ENCODE data around the gene PDE8B. TPM values are rescaled to one million over a fixed set of nuclear protein-coding genes. Genes with fewer than 3 reads are reported as not detected.

PDE8B gene
- total and polyA plus RNA-seq, 2 experiments from 2014 or later: 0.45 to 0.91 TPM

GRCh38 chr5:77333451-77334123 lies 123.1 kb downstream of the PDE8B start:
- H3K27me3 ChIP-seq (ENCODE audit: insufficient read depth): no peaks in the 10 kb centered on the region
- Mint-ChIP-seq H3K9me3 (no peaks in the 10 kb centered on the region; the same call in 2 of the 3 replicates), H3K36me3 (ENCODE audit: low read depth) (no peaks in the 10 kb centered on the region), H3K27ac (no peak overlapping the region), H3K4me1 (peaks cover 29% of the 10 kb centered on the region), H3K27me3 (ENCODE audit: insufficient read depth, low read depth, poor library complexity) (peaks cover 1% of the 10 kb centered on the region), H3K4me3 (no peak overlapping the region)
- H2AFZ ChIP-seq: peak overlapping the region; percentile 86; the same call in 1 of the 2 replicates
- H3K27ac ChIP-seq (ENCODE audit: low read depth): no peak overlapping the region
- no peaks in the 10 kb centered on the region for H3K79me2 ChIP-seq (replicated peaks; ENCODE audit: insufficient read depth)
- no peak overlapping the region for H3K4me3 ChIP-seq
- no peaks in the 10 kb centered on the region for H4K20me1 ChIP-seq (replicated peaks; ENCODE audit: insufficient read depth)
- TF ChIP-seq NANOG (IDR thresholded peaks at IDR 0.05; ENCODE audit: borderline replicate concordance): no peak
- TF ChIP-seq JUNB (IDR thresholded peaks at IDR 0.05; ENCODE audit: unreplicated experiment): no peak
- no peak for TF ChIP-seq ZNF331 (CRISPR knock-in tag; IDR thresholded peaks at IDR 0.05; ENCODE audit: low read depth)
- TF ChIP-seq, protein P1, sequence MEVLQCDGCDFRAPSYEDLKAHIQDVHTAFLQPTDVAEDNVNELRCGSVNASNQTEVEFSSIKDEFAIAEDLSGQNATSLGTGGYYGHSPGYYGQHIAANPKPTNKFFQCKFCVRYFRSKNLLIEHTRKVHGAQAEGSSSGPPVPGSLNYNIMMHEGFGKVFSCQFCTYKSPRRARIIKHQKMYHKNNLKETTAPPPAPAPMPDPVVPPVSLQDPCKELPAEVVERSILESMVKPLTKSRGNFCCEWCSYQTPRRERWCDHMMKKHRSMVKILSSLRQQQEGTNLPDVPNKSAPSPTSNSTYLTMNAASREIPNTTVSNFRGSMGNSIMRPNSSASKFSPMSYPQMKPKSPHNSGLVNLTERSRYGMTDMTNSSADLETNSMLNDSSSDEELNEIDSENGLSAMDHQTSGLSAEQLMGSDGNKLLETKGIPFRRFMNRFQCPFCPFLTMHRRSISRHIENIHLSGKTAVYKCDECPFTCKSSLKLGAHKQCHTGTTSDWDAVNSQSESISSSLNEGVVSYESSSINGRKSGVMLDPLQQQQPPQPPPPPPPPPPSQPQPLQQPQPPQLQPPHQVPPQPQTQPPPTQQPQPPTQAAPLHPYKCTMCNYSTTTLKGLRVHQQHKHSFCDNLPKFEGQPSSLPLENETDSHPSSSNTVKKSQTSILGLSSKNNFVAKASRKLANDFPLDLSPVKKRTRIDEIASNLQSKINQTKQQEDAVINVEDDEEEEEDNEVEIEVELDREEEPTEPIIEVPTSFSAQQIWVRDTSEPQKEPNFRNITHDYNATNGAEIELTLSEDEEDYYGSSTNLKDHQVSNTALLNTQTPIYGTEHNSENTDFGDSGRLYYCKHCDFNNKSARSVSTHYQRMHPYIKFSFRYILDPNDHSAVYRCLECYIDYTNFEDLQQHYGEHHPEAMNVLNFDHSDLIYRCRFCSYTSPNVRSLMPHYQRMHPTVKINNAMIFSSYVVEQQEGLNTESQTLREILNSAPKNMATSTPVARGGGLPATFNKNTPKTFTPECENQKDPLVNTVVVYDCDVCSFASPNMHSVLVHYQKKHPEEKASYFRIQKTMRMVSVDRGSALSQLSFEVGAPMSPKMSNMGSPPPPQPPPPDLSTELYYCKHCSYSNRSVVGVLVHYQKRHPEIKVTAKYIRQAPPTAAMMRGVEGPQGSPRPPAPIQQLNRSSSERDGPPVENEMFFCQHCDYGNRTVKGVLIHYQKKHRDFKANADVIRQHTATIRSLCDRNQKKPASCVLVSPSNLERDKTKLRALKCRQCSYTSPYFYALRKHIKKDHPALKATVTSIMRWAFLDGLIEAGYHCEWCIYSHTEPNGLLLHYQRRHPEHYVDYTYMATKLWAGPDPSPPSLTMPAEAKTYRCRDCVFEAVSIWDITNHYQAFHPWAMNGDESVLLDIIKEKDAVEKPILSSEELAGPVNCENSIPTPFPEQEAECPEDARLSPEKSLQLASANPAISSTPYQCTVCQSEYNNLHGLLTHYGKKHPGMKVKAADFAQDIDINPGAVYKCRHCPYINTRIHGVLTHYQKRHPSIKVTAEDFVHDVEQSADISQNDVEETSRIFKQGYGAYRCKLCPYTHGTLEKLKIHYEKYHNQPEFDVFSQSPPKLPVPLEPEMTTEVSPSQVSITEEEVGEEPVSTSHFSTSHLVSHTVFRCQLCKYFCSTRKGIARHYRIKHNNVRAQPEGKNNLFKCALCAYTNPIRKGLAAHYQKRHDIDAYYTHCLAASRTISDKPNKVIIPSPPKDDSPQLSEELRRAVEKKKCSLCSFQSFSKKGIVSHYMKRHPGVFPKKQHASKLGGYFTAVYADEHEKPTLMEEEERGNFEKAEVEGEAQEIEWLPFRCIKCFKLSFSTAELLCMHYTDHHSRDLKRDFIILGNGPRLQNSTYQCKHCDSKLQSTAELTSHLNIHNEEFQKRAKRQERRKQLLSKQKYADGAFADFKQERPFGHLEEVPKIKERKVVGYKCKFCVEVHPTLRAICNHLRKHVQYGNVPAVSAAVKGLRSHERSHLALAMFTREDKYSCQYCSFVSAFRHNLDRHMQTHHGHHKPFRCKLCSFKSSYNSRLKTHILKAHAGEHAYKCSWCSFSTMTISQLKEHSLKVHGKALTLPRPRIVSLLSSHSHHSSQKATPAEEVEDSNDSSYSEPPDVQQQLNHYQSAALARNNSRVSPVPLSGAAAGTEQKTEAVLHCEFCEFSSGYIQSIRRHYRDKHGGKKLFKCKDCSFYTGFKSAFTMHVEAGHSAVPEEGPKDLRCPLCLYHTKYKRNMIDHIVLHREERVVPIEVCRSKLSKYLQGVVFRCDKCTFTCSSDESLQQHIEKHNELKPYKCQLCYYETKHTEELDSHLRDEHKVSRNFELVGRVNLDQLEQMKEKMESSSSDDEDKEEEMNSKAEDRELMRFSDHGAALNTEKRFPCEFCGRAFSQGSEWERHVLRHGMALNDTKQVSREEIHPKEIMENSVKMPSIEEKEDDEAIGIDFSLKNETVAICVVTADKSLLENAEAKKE (CRISPR knock-in tag; IDR thresholded peaks at IDR 0.05): no peak
- TF ChIP-seq ZNF114 (CRISPR knock-in tag; IDR thresholded peaks at IDR 0.05): no peak
- TF ChIP-seq, protein P2, sequence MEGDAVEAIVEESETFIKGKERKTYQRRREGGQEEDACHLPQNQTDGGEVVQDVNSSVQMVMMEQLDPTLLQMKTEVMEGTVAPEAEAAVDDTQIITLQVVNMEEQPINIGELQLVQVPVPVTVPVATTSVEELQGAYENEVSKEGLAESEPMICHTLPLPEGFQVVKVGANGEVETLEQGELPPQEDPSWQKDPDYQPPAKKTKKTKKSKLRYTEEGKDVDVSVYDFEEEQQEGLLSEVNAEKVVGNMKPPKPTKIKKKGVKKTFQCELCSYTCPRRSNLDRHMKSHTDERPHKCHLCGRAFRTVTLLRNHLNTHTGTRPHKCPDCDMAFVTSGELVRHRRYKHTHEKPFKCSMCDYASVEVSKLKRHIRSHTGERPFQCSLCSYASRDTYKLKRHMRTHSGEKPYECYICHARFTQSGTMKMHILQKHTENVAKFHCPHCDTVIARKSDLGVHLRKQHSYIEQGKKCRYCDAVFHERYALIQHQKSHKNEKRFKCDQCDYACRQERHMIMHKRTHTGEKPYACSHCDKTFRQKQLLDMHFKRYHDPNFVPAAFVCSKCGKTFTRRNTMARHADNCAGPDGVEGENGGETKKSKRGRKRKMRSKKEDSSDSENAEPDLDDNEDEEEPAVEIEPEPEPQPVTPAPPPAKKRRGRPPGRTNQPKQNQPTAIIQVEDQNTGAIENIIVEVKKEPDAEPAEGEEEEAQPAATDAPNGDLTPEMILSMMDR (conservative IDR thresholded peaks at IDR 0.05; ENCODE audit: low read depth in 2 of 2): no peak
- TF ChIP-seq, protein P3, sequence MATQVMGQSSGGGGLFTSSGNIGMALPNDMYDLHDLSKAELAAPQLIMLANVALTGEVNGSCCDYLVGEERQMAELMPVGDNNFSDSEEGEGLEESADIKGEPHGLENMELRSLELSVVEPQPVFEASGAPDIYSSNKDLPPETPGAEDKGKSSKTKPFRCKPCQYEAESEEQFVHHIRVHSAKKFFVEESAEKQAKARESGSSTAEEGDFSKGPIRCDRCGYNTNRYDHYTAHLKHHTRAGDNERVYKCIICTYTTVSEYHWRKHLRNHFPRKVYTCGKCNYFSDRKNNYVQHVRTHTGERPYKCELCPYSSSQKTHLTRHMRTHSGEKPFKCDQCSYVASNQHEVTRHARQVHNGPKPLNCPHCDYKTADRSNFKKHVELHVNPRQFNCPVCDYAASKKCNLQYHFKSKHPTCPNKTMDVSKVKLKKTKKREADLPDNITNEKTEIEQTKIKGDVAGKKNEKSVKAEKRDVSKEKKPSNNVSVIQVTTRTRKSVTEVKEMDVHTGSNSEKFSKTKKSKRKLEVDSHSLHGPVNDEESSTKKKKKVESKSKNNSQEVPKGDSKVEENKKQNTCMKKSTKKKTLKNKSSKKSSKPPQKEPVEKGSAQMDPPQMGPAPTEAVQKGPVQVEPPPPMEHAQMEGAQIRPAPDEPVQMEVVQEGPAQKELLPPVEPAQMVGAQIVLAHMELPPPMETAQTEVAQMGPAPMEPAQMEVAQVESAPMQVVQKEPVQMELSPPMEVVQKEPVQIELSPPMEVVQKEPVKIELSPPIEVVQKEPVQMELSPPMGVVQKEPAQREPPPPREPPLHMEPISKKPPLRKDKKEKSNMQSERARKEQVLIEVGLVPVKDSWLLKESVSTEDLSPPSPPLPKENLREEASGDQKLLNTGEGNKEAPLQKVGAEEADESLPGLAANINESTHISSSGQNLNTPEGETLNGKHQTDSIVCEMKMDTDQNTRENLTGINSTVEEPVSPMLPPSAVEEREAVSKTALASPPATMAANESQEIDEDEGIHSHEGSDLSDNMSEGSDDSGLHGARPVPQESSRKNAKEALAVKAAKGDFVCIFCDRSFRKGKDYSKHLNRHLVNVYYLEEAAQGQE (IDR thresholded peaks at IDR 0.05; ENCODE audit: unreplicated experiment): no peak
- TF ChIP-seq STAT1 (IDR thresholded peaks at IDR 0.05; ENCODE audit: unreplicated experiment): no peak
- no peak for TF ChIP-seq EZH2phosphoT487 (IDR thresholded peaks at IDR 0.05; ENCODE audit: unreplicated experiment)
- TF ChIP-seq CREB1 (CRISPR knock-in tag; IDR thresholded peaks at IDR 0.05; ENCODE audit: low read depth): no peak
- TF ChIP-seq EZH2 (IDR thresholded peaks at IDR 0.05; ENCODE audit: low read depth, unreplicated experiment): no peak
- no peak for TF ChIP-seq POLR2AphosphoS5 (IDR thresholded peaks at IDR 0.05; ENCODE audit: low read depth)
- H3K36me3 ChIP-seq (ENCODE audit: insufficient read depth): no peaks in the 10 kb centered on the region
- peaks cover 12% of the 10 kb centered on the region; the same call in 1 of the 2 replicates for H3K9me2 ChIP-seq (ENCODE audit: insufficient read depth)
- peak; percentile 27; the same call in 2 of the 3 replicates for ATAC-seq
- H3K4me1 ChIP-seq (ENCODE audit: insufficient read depth): peaks cover 16% of the 10 kb centered on the region
- peak overlapping the region; percentile 36 for H3K4me2 ChIP-seq
- H3F3A ChIP-seq (replicated peaks; ENCODE audit: low read depth): no peaks in the 10 kb centered on the region
- no peak for DNase-seq (ENCODE audit: low spot score)

All from GM23338 (cell line).